Right atrium auricular region (tissue), 2 donors: ENCODE results near the gene PKNOX1. TPM values are rescaled to one million over a fixed set of nuclear protein-coding genes. Genes with fewer than 3 reads are reported as not detected.
"Not testable (repeated sequence)": the region's sequence is repeated elsewhere in the genome, so short reads cannot be mapped to it uniquely, and the experiment has no call there.

Experiments
- DNase-seq: peaks from one replicate; pipeline ENCODE4 v3.0.0-alpha.2; 2019; ENCODE audit warnings: low spot score
- H3K27ac ChIP-seq, 2 donors: fragments of 200-600 bp; sonication (generic); 1 replicate in 1 of 2; 2 replicates in 1 of 2; pipeline ENCODE4 v1.5.1; 2016 to 2019
- H3K27me3 ChIP-seq, 2 donors: fragments of 200-600 bp; sonication (generic); one replicate each; pipeline versions ENCODE4 v1.5.1 to v1.6.0; 2017 to 2019
- H3K36me3 ChIP-seq: fragments of 200-600 bp; sonication (generic); one replicate; pipeline ENCODE4 v1.5.1; 2016
- H3K4me1 ChIP-seq, 2 donors: fragments of 200-600 bp; sonication (generic); one replicate each; pipeline versions ENCODE4 v1.5.1 to v1.6.0; 2017 to 2019
- H3K4me3 ChIP-seq, 2 donors: fragments of 200-600 bp; sonication (generic); 1 replicate in 1 of 2; 2 replicates in 1 of 2; pipeline ENCODE4 v1.5.1; 2017 to 2019; ENCODE audit warnings: mild to moderate bottlenecking in 1 of 2, moderate library complexity in 1 of 2
- H3K9me3 ChIP-seq, 2 donors: fragments of 200-600 bp; sonication (generic); one replicate each; pipeline ENCODE4 v1.5.1; 2019
- CTCF ChIP-seq, 2 donors: fragments of 200-600 bp; sonication (generic); IDR thresholded peaks; one replicate each; pipeline ENCODE4 v1.5.1; 2019; ENCODE audit warnings: antibody characterized with exemption in 2 of 2
- total RNA-seq, 2 donors: library from RNA; depleted of rRNA; stranded (reverse); fragments of >200 nt; gene quantifications; one replicate each; pipeline ENCODE4 v1.1.0, GENCODE V29; 2016

PKNOX1 gene
- total RNA-seq, 2 donors from 2014 or later, result 7.5 to 10.1 TPM

- no peak overlapping the region for H3K4me3 ChIP-seq
- DNase-seq, result peak; percentile 87
- no peak for TF ChIP-seq CTCF (IDR thresholded peaks at IDR 0.05)
- no peaks in the 10 kb centered on the region for H3K27me3 ChIP-seq
- no peaks in the 10 kb centered on the region for H3K9me3 ChIP-seq
- peak overlapping the region; percentile 72 to 74 for H3K27ac ChIP-seq
- H3K4me1 ChIP-seq, result peaks cover 0 to 18% of the 10 kb centered on the region in 2 donors
- no peaks in the 10 kb centered on the region for H3K36me3 ChIP-seq
Observed at GRCh38 chr21:42991992-42992740, 17.8 kb downstream of the PKNOX1 start.

GRCh38 chr21:42993051-42993712 lies 18.8 kb downstream of the PKNOX1 start:
- H3K36me3 ChIP-seq, result no peaks in the 10 kb centered on the region
- H3K9me3 ChIP-seq, result no peaks in the 10 kb centered on the region
- H3K4me1 ChIP-seq, result peaks cover 0 to 21% of the 10 kb centered on the region in 2 donors
- no peak overlapping the region for H3K4me3 ChIP-seq
- H3K27ac ChIP-seq, result peak overlapping the region; percentile 72 to 74
- TF ChIP-seq CTCF (IDR thresholded peaks at IDR 0.05), result no peak
- H3K27me3 ChIP-seq, result no peaks in the 10 kb centered on the region
- DNase-seq, result no peak

GRCh38 chr21:42997053-42997452 lies 22.7 kb downstream of the PKNOX1 start:
- peak; percentile 85 for DNase-seq
- Histone ChIP-seq H3K4me3 (no peak overlapping the region), H3K27ac (peak overlapping the region; percentile 40 to 70), H3K27me3 (no peaks in the 10 kb centered on the region), H3K9me3 (no peaks in the 10 kb centered on the region), H3K4me1 (peaks cover 0 to 24% of the 10 kb centered on the region in 2 donors), H3K36me3 (no peaks in the 10 kb centered on the region)
- TF ChIP-seq CTCF (IDR thresholded peaks at IDR 0.05), result no peak

- H3K4me1 ChIP-seq, result peaks cover 0 to 14% of the 10 kb centered on the region in 2 donors
- not testable (repeated sequence) for H3K27me3 ChIP-seq, H3K27ac ChIP-seq, H3K36me3 ChIP-seq, DNase-seq, H3K4me3 ChIP-seq, H3K9me3 ChIP-seq
Observed at GRCh38 chr21:42997983-42998382, 23.6 kb downstream of the PKNOX1 start.

GRCh38 chr21:42999152-42999551 lies 24.8 kb downstream of the PKNOX1 start:
- not testable (repeated sequence) for H3K9me3 ChIP-seq, DNase-seq, H3K27me3 ChIP-seq, H3K27ac ChIP-seq, H3K36me3 ChIP-seq, H3K4me3 ChIP-seq
- peaks cover 0 to 13% of the 10 kb centered on the region in 2 donors for H3K4me1 ChIP-seq

- H3K36me3 ChIP-seq, H3K4me3 ChIP-seq, DNase-seq, H3K27ac ChIP-seq, H3K9me3 ChIP-seq, H3K27me3 ChIP-seq: not testable (repeated sequence)
- H3K4me1 ChIP-seq, result peaks cover 0 to 13% of the 10 kb centered on the region in 2 donors
Observed at GRCh38 chr21:43000041-43000440, 25.7 kb downstream of the PKNOX1 start.

- H3K27me3 ChIP-seq, result no peaks in the 10 kb centered on the region
- DNase-seq, result no peak
- no peak overlapping the region for H3K27ac ChIP-seq
- no peaks in the 10 kb centered on the region for H3K9me3 ChIP-seq
- H3K4me1 ChIP-seq, result peaks cover 0 to 13% of the 10 kb centered on the region in 2 donors
- no peak overlapping the region for H3K4me3 ChIP-seq
- peaks cover 11% of the 10 kb centered on the region for H3K36me3 ChIP-seq
- TF ChIP-seq CTCF (IDR thresholded peaks at IDR 0.05), result no peak
Observed at GRCh38 chr21:43001316-43001715, 27.0 kb downstream of the PKNOX1 start.
